GM18951 (cell line): ENCODE measurements around the gene CTNNA1.
"Not testable (repeated sequence)": the region's sequence is repeated elsewhere in the genome, so short reads cannot be mapped to it uniquely, and the experiment has no call there.

Experiments used
- POLR2A ChIP-seq: IDR thresholded peaks from 4 replicates; pipeline ENCODE4 v1.6.1; 2011; ENCODE audit warnings: mild to moderate bottlenecking; ENCODE audit not compliant: insufficient read length, insufficient read depth; ENCODE audit errors: extremely low read depth
- in situ Hi-C: fragments of 300-500 bp; cut with MboI; formaldehyde crosslinking; loops from one replicate; pipeline ENCODE4 v1.12.0; 2022; ENCODE audit warnings: low sequenced_read_pairs, mixed read lengths, inconsistent platforms; ENCODE audit not compliant: unreplicated experiment

The CTNNA1 gene

GRCh38 chr5:138778234-138778633, 25.0 kb downstream of the CTNNA1 start:
- TF ChIP-seq POLR2A: no peak
- in situ Hi-C loops: no loop called here

- TF ChIP-seq POLR2A: no peak
- in situ Hi-C loops: no loop called here
Measured at GRCh38 chr5:138783976-138784375, 30.8 kb downstream of the CTNNA1 start.

GRCh38 chr5:138784590-138784989, 31.4 kb downstream of the CTNNA1 start:
- in situ Hi-C loops: no loop called here
- no peak for TF ChIP-seq POLR2A

- TF ChIP-seq POLR2A: no peak
- in situ Hi-C loops: no loop called here
Measured at GRCh38 chr5:138789771-138790242, 36.6 kb downstream of the CTNNA1 start.

- in situ Hi-C loops: no loop called here
- TF ChIP-seq POLR2A: no peak
Measured at GRCh38 chr5:138790684-138791083, 37.5 kb downstream of the CTNNA1 start.

DNA sequence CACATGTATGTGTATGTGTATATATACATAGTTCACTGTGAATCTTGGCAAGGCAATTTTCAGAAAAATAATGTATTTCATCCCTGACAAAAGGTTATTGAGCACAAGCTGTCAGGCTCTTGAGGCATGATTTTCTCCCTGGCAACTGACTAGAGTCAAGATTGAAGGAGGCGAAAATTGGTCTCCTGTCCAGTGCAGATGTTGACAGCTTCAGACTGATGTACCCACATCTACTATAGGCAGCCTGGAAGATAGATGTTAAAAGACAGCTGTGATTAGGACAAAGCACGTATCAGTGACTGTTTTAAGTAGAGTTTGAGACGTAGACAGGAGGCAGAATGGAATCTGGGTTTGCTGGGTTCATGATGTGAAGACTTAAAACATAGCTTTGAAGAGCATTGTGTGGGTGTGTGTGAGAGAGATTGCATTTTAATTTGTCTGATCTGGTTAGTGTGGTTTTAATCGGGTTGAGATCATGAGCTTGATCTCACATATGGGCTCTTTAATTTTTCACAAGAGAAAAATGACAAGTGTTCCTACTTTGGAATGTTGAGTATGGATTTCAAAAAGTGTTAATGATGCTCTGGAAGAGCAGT, 39.1 kb downstream of the CTNNA1 start:
- TF ChIP-seq POLR2A: no peak
- in situ Hi-C loops: no loop called here

DNA sequence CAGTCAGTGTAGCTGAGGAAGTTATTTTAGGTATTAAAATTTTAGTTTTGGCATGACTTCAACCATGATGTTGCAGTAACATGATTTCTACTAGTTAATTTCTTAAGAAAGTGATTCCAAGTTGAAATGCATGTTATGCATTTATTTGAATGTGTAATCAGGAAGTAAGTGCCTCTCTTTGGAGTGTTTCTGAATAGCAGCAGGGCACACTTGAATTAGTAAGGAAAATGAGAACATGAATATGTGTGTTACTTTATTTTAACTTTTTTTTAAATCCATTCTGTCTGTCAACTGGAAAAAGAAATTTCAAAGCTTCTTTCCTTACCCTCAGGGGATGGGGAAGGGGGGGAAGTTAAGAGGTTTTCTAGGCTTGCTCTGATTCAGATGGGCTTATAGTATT, 40.4 kb downstream of the CTNNA1 start:
- no peak for TF ChIP-seq POLR2A
- in situ Hi-C loops: no loop called here

GRCh38 chr5:138803285-138803684, 50.1 kb downstream of the CTNNA1 start:
- TF ChIP-seq POLR2A: no peak
- in situ Hi-C loops: no loop called here

DNA sequence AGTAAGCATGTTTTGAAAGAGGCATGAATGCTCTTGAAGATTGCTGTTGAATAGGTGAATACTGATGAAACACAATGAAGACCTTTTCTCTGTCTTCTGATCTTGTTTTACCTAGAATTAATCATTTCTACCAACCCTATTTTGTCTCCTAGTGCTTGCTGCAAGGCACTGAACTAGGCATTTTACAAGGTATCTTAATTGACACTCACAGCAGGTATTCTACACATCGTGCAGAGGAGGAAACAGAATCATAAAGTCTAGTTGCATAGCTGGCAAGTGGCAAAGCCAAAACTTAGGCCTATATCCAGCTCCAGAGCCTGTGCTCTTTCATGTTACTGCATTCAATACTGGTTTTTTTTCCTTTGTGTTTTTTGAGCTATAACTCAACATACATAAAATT, 50.7 kb downstream of the CTNNA1 start:
- no peak for TF ChIP-seq POLR2A
- in situ Hi-C loops: no loop called here

DNA sequence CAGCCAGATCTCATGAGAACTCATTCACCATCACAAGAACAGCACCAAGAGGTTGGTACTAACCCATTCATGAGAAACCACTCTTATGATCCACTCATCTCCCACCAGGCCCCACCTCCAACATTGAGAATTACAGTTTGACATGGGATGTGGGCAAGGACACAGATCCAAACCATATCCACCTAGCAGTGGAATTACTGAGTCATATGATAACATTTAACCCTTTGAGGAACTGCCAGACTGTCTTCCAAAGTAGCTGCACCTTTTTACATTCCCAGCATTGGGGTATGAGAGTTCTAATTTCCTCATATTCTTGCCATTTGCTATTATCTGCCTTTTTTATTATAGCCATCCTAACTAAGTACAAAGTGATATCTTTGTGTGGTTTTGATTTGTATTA, 51.9 kb downstream of the CTNNA1 start:
- TF ChIP-seq POLR2A: no peak
- in situ Hi-C loops: no loop called here

DNA sequence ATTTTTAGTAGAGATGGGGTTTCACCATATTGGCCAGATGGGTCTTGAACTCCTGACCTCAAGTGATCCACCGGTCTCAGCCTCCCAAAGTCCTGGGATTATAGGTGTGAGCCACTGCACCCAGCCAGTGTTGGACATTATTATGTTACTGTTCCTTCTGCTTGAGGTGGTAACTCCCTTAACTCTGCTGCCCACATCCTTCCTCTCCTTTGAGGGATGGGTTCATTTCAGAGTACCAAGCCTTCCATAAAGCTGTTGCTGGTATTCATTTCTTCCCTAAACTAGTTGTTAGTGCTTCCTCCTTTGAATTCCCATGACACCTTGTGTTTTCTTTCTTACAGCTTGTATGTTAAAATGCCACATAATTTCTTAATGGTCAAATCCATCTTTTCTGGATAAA, 54.0 kb downstream of the CTNNA1 start:
- TF ChIP-seq POLR2A: no peak
- in situ Hi-C loops: no loop called here

DNA sequence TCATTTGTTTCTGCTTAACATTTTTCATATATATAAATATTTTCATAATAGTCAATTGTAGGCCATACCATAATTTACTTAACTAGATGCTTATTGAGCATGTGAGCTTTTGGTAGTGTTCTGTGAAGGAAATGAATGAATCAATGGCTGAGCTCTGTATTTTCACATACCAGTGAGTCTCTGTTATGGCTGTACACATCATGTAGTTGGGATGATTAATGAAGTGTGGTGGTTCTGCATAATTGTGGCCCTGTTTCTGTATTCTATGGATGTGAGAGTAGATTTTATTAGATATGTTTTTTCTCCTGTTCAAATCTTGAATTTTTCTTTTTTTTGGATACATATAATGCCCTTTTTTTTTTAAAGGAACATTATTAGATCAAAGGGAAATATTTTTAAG, 56.2 kb downstream of the CTNNA1 start:
- TF ChIP-seq POLR2A: no peak
- in situ Hi-C loops: no loop called here

- in situ Hi-C loops: not testable (repeated sequence)
Measured at GRCh38 chr5:138810861-138811260, 57.6 kb downstream of the CTNNA1 start.

DNA sequence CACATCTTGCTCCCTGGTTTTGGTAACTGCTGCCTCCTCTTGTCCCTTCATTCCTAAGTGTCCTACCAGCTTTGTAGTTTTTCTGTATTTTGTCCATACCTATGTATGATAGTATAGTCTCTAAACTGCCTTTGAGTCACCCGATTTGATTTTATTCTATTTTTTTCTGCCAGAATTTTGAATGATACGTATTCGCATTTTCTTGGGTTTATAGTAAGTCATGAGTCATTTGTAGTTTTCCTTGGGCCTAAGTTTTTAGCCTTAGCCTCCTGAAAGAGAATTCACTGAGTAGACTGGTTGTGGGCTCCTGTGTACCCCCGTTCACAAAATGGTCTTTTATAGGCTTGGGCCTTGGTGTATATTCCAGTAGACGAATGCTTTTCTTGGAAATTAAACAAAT, 62.3 kb downstream of the CTNNA1 start:
- in situ Hi-C loops: no loop called here

GRCh38 chr5:138817241-138817640, 64.0 kb downstream of the CTNNA1 start:
- in situ Hi-C loops: no loop called here
- TF ChIP-seq POLR2A: no peak

More for the DNA sequence above, 62.3 kb downstream of the CTNNA1 start:
- TF ChIP-seq POLR2A: no peak
